Activated T-helper 1 cell treated with anti-CD3 and anti-CD28 coated beads, Interleukin-12 subunit alpha, Interleukin-12 subunit beta, Interleukin-2, Interleukin-4 antibody, amounts not matched to agents 30 ng/mL and 10 ng/mL and 1 ng/mL, durations not matched to agents 14 hours and 24 hours and 36 hours (primary cell): ENCODE measurements around the gene CYS1. TPM values are rescaled to one million over a fixed set of nuclear protein-coding genes. Genes with fewer than 3 reads are reported as not detected.
A peak's percentile ranks its signal among the peaks of the same experiment; 100 is the strongest.

Experiments used
- DNase-seq: peaks from one replicate; pipeline ENCODE4 v3.0.0; 2021; ENCODE audit warnings: low spot score
- H3K27ac Mint-ChIP-seq: one replicate; pipeline ENCODE4 v1.8.0; 2021; ENCODE audit warnings: mild to moderate bottlenecking, mixed read lengths
- H3K27me3 Mint-ChIP-seq: one replicate; pipeline ENCODE4 v1.8.0; 2022; ENCODE audit warnings: mild to moderate bottlenecking, moderate library complexity, mixed read lengths; ENCODE audit not compliant: insufficient read depth
- H3K36me3 Mint-ChIP-seq: one replicate; pipeline ENCODE4 v1.8.0; 2021; ENCODE audit warnings: low read depth, mixed read lengths
- H3K4me1 Mint-ChIP-seq: one replicate; pipeline ENCODE4 v1.8.0; 2021; ENCODE audit warnings: low read depth, mixed read lengths
- H3K4me3 Mint-ChIP-seq: one replicate; pipeline ENCODE4 v1.8.0; 2021; ENCODE audit warnings: mild to moderate bottlenecking, moderate library complexity, mixed read lengths
- H3K9me3 Mint-ChIP-seq: one replicate; pipeline ENCODE4 v1.8.0; 2021; ENCODE audit warnings: mixed read lengths
- intact Hi-C: fragments of 100-400 bp; cut with micrococcal nuclease; formaldehyde crosslinking; loops from one replicate; pipeline ENCODE4 v1.15.1; 2024
- total RNA-seq: library from RNA; stranded (reverse); gene quantifications from 2 replicates; pipeline ENCODE4 v1.2.3, GENCODE V29; 2022

Gene CYS1
- total RNA-seq, 1 donor from 2014 or later = 0.70 TPM

DNA sequence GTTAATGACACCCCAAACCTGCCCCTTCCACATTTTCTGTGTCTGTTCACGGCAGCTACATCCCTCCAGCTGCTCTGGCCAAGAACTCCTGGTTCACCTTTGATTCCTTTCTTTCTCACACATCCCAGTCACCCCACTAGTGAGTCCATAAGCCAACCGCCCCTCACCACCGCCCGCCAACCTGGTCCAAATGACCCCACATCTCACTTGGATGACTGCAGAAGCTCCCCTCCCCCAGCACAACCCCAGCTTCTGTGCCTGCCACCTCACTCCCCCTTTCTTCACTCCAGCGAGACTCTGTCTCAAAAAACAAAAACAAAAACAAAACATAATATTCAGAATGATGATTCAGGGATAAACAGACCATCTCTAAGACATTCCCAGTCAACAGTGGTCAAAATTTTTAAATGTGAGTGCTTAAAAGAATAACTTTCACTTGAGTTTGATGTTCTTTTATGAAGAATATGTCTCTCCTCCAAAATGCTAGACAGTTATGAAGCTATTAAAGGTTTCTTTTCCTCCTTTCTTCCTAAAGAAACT lies 3.2 kb downstream of the CYS1 start:
- DNase-seq = no peak
- Mint-ChIP-seq H3K4me3 (no peak overlapping the region), H3K27me3 (peaks cover 64% of the 10 kb centered on the region), H3K4me1 (peaks cover 35% of the 10 kb centered on the region), H3K27ac (no peak overlapping the region), H3K9me3 (no peaks in the 10 kb centered on the region), H3K36me3 (peaks cover 1% of the 10 kb centered on the region)
- intact Hi-C loops = loop anchor here (5.0 kb wide), 1 partner anchor 225 kb away; the partner anchor contains the start of gene HPCAL1

DNA sequence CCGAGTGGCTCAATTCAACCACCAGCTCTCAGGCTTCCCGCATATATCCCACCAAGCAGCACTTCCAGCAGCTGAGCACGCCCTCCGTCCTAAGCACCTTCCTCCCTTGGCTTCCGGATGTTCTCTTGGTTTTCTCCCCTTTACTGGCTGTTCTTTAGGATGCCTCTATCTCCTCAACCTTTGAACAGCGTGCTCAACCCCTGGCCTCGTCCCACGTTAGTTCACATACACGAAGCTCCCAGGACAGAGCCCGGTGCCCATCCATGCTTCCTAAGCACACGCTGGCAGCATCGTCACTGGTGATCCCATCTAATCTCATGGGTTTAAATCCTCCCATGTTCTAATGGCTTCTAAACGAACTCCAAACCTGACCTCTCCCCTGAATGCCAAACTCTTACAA lies 3.7 kb downstream of the CYS1 start:
- Mint-ChIP-seq H3K9me3 (no peaks in the 10 kb centered on the region), H3K27ac (no peak overlapping the region), H3K4me3 (no peak overlapping the region), H3K36me3 (peaks cover 1% of the 10 kb centered on the region), H3K27me3 (peaks cover 60% of the 10 kb centered on the region), H3K4me1 (peaks cover 35% of the 10 kb centered on the region)
- no peak for DNase-seq
- intact Hi-C loops = loop anchor here (5.0 kb wide), 1 partner anchor 226 kb away; the partner anchor contains the start of gene HPCAL1

DNA sequence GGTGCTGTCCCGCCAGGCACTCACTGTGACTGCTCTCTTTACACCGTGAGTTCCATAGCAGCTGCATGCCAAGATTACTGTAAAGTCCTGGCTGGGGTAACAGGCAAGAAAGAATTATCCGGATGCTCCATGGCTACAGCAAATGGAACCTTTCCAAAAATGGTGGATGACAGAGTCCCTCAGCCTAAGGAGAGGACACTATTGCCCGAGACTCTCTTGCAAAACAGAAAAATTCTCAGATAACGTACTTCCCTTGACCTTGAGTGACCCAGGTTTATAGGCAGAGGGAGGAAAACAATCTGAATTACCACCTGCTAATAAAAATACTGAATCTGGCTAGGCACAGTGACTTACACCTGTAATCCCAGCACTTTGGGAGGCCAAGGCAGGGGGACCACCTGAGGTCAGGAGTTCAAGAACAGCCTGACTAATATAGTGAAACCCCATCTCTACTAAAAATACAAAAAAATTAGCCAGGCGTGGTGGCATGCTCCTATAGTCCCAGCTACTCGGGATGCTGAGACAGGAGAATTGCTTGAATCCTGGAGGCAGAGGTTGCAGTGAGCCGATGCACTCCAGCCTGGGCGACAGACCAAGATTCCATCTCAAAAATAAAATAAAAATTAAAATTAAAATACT lies 4.5 kb downstream of the CYS1 start:
- intact Hi-C loops = loop anchor here (5.0 kb wide), 1 partner anchor 227 kb away; the partner anchor contains the start of gene HPCAL1
- peaks cover 57% of the 10 kb centered on the region for H3K27me3 Mint-ChIP-seq
- no peak for DNase-seq
- H3K27ac Mint-ChIP-seq = no peak overlapping the region
- H3K4me1 Mint-ChIP-seq = peaks cover 28% of the 10 kb centered on the region
- no peaks in the 10 kb centered on the region for H3K9me3 Mint-ChIP-seq
- no peak overlapping the region for H3K4me3 Mint-ChIP-seq
- H3K36me3 Mint-ChIP-seq = peaks cover 1% of the 10 kb centered on the region

DNA sequence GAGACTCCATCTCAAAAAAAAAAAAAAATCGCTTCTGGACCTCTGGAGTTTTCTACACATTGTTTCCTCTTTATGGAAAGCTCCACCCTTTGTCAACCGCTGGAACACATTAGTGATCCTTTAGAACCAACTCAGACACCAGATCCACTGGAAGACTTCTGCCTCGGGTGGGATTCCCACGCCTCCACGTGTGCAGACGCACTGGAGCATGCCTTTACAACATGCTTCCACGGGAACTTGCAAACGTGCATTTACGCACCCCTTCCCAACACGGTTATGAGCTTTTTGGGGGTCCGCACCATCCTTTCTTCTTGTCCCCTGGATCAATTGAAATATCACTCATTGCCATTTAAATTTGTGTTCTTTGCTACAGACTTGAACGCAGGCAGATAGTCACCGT lies 5.1 kb downstream of the CYS1 start:
- Mint-ChIP-seq H3K9me3 (no peaks in the 10 kb centered on the region), H3K27me3 (peaks cover 57% of the 10 kb centered on the region), H3K27ac (no peak overlapping the region), H3K4me1 (peaks cover 28% of the 10 kb centered on the region), H3K36me3 (peaks cover 1% of the 10 kb centered on the region), H3K4me3 (no peak overlapping the region)
- DNase-seq = no peak
- intact Hi-C loops = loop anchor here (5.0 kb wide), 1 partner anchor 227 kb away; the partner anchor contains the start of gene HPCAL1

DNA sequence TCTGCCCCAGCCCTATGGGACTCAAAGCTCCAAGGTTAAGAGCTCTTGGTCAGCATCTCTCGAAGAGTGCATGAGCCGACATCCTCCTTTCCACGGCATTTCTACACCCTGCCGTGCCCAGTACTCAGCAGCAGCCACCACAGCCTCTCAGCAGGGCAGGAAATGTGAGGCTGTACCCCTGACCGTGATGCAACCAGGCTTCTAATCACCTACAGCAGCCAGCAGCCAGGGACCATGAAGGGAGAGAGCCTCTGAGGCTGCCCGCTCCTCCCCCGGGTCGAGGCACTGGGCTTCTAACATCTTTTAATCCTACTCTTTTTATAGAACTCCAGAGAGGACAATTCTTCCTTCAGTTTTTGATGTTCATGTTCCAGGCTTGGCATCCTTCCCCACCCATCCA lies 6.5 kb downstream of the CYS1 start:
- no peak for DNase-seq
- Mint-ChIP-seq H3K4me1 (peaks cover 22% of the 10 kb centered on the region), H3K9me3 (no peaks in the 10 kb centered on the region), H3K27me3 (peaks cover 50% of the 10 kb centered on the region), H3K27ac (no peak overlapping the region), H3K4me3 (no peak overlapping the region), H3K36me3 (no peaks in the 10 kb centered on the region)
- intact Hi-C loops = loop anchor here (2.0 kb wide), 1 partner anchor 593 kb away; no protein-coding TSS in a partner anchor

DNA sequence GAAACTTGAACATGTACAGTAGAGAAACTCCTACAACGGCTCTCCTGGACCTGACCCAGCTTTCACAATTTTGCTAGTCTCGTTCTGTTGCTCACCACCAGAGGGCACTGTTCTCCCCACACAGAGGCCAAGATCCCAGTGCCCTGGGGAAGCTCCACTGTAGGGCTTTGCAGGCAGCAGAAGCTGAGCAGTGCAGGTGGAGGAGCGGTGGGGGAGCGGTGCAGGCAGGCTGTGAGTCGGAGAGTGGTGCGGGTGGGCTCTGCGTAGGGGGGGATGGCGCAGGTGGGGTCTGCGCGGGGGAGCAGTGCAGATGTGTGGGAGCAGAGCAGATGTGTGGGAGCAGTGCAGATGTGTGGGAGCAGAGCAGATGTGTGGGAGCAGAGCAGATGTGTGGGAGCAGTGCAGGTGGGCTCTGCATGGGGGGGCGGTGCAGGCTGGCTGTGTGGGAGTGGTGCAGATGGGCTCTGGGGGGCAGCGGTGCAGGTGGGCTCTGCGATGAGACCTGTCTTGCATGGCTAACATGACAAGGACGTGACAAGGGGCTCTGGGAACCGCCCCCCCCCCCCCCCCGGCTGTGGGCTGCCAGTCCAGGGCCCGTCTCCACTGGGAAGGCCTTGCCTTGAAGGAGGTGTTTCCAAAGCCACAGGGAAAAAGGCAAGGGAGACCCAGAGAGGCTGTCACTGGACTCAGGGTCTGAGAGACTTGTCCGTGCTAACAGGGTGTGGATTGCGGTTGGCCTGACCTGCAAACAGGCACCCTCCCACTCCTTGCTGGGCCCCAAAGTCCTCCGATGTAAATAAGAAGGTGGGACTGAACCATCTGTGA lies 7.3 kb downstream of the CYS1 start:
- H3K27ac Mint-ChIP-seq = no peak overlapping the region
- DNase-seq = peak; percentile 76
- H3K9me3 Mint-ChIP-seq = peaks cover 5% of the 10 kb centered on the region
- peaks cover 49% of the 10 kb centered on the region for H3K27me3 Mint-ChIP-seq
- intact Hi-C loops = loop anchor here (1.0 to 2.0 kb wide), 6 partner anchors 8 to 594 kb away; no protein-coding TSS in a partner anchor
- H3K36me3 Mint-ChIP-seq = no peaks in the 10 kb centered on the region
- H3K4me3 Mint-ChIP-seq = no peak overlapping the region
- H3K4me1 Mint-ChIP-seq = peaks cover 16% of the 10 kb centered on the region

DNA sequence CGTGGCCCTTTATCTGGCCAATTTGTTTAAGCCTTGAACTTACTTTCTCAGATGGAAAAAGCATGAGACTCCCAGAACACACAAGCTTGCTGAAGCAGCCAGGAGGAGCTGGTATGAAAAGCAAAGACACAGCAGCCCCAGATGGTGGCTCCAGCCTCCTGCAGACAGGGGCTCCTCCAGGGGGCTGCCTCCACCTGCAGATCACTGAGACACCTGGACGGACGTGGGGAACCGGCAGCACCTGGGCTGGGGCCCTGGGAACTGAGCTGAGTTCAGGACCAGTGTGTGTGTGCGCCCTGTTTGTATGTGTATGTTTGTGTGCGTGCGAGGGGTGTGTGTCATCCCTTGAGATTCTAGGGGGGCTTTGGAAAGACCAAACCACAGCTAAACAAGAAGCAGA lies 8.6 kb downstream of the CYS1 start:
- intact Hi-C loops = no loop called here
- H3K27me3 Mint-ChIP-seq = peaks cover 38% of the 10 kb centered on the region
- no peak overlapping the region for H3K27ac Mint-ChIP-seq
- peaks cover 8% of the 10 kb centered on the region for H3K4me1 Mint-ChIP-seq
- H3K4me3 Mint-ChIP-seq = no peak overlapping the region
- no peak for DNase-seq
- peaks cover 7% of the 10 kb centered on the region for H3K9me3 Mint-ChIP-seq
- H3K36me3 Mint-ChIP-seq = no peaks in the 10 kb centered on the region

DNA sequence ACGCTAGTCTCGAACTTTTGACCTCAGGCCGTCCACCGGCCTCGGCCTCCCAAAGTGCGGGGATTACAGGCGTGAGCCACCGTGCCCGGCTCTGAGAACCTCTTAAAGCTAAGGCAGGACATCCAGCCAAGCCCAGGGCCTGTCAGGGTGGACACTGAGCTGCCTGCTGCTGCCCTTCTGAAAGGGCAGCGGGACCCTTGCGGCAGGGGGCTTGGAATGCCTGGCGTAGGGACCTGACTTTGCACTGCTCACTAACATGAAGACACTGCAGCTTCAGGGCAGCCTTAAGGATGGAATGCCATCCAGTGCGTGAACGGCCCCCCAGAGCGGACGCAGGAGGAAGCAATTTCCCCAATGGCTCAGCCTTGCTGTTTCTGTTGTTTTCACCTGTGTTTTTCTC lies 9.0 kb downstream of the CYS1 start:
- DNase-seq = no peak
- H3K9me3 Mint-ChIP-seq = peaks cover 7% of the 10 kb centered on the region
- intact Hi-C loops = no loop called here
- peaks cover 34% of the 10 kb centered on the region for H3K27me3 Mint-ChIP-seq
- H3K4me1 Mint-ChIP-seq = peaks cover 7% of the 10 kb centered on the region
- no peak overlapping the region for H3K4me3 Mint-ChIP-seq
- no peak overlapping the region for H3K27ac Mint-ChIP-seq
- no peaks in the 10 kb centered on the region for H3K36me3 Mint-ChIP-seq

DNA sequence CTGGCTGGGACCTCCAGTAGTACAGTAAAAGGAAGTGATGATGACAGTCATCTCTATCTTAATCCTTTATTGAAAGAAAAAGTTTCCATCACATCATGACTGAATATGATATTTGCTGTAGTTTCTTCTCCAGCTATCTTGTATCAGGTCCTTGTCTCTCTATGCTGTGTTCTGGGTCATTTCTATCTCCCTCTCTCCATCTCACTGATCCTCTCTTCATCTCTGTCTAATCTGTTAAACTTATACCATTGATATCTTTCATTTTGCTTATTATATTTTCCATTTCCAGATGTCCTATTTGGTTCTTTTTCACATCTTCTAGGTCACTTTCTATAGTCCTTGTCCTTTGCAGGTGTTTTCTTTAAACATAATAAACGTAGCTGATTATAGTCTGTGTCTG lies 12.3 kb downstream of the CYS1 start:
- H3K9me3 Mint-ChIP-seq = peaks cover 7% of the 10 kb centered on the region
- H3K27me3 Mint-ChIP-seq = peaks cover 19% of the 10 kb centered on the region
- no peak for DNase-seq
- no peak overlapping the region for H3K27ac Mint-ChIP-seq
- no peaks in the 10 kb centered on the region for H3K36me3 Mint-ChIP-seq
- H3K4me1 Mint-ChIP-seq = peaks cover 6% of the 10 kb centered on the region
- no peak overlapping the region for H3K4me3 Mint-ChIP-seq
- intact Hi-C loops = no loop called here

DNA sequence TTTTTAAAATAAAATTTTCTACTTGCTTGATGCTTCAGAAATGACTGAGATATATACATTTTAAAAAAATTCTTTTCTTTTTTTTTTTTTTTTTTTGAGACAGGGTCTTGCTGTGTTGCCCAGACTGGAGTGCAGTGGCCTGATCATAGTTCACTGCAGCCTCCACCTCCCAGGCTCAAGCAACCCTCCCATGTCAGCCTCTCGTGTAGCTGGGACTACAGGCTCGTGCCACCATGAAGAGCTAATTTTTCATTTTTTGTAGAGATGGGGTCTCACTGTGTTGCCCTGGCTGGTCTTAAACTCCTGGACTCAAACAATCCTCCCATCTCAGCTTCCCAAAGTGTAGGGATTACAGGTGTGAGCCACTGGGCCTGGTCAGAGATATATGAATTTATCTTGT lies 12.9 kb downstream of the CYS1 start:
- H3K36me3 Mint-ChIP-seq = no peaks in the 10 kb centered on the region
- H3K4me1 Mint-ChIP-seq = peaks cover under 1% of the 10 kb centered on the region
- no peak overlapping the region for H3K4me3 Mint-ChIP-seq
- intact Hi-C loops = no loop called here
- DNase-seq = no peak
- peaks cover 7% of the 10 kb centered on the region for H3K9me3 Mint-ChIP-seq
- no peak overlapping the region for H3K27ac Mint-ChIP-seq
- H3K27me3 Mint-ChIP-seq = peaks cover 16% of the 10 kb centered on the region

DNA sequence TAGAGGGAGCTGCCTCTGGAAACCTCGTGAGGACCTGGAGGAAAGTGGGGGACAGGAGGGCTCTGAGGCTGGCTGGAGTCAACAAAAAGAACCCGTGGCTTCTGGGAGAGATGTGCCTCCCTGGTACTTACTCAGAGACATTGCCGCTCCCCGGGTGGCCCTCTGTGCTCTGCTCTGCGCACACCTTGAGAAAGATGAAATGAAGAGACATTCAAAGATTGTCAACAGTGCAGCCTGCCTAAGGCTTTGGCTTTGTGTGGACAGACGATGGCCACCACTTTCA lies 14.5 kb downstream of the CYS1 start:
- Mint-ChIP-seq H3K27me3 (peaks cover 20% of the 10 kb centered on the region), H3K4me1 (no peaks in the 10 kb centered on the region), H3K9me3 (peaks cover 7% of the 10 kb centered on the region), H3K4me3 (no peak overlapping the region), H3K36me3 (no peaks in the 10 kb centered on the region), H3K27ac (no peak overlapping the region)
- intact Hi-C loops = no loop called here
- no peak for DNase-seq

DNA sequence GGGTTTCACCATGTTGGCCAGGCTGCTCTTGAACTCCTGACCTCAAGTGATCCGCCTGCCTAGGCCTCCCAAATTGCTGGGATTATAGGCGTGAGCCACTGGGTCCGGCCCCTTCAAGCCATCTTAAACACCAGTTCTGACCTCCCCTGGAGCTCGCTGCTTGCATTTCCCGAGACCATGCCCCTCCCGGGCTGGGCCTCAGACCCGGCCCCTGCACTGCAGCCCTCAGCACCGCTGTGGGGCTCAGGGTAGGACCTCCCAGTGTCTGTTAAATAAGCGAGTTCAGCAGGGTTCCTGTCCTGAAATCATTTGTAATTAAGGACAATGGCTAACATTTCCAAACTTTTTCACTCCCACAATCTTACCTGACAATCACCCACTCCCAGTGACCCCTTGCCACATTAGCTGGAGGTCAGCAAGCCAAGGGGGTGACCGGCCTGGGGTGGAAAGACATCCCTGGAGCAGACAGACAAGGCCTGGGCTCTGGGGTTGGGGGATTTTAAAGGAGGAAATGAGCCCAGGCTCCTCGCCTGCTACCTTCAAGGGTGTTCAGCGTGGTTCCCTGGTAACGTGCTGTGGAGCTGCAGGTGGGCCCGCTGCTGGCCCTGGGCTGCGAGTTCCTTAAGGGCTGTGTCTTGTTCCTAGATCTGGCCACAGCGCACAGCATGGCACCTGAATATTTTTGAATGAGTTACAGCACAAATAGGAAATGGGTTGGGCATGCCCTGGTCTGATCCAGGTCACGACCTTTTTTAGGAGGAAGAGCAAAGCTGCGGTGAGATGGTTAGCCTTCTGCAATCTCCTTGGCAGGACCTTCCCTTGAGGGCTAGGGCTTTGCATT lies 15.1 kb downstream of the CYS1 start:
- Mint-ChIP-seq H3K9me3 (peaks cover 7% of the 10 kb centered on the region), H3K27ac (no peak overlapping the region), H3K4me1 (no peaks in the 10 kb centered on the region), H3K27me3 (peaks cover 20% of the 10 kb centered on the region), H3K4me3 (no peak overlapping the region), H3K36me3 (no peaks in the 10 kb centered on the region)
- no peak for DNase-seq
- intact Hi-C loops = no loop called here
